B cell (primary cell): ENCODE results near the gene UBE2O. TPM values are rescaled to one million over a fixed set of nuclear protein-coding genes. Genes with fewer than 3 reads are reported as not detected.

Experiments
- ATAC-seq: fragments of 200-7000 bp; cut with Tn5 transposase; one replicate; pipeline ENCODE4 v1.10.0; 2021; ENCODE audit warnings: low read depth, mild to moderate bottlenecking, moderate number of reproducible peaks, moderate library complexity
- CTCF ChIA-PET: fragments of 350-600 bp; sonication (Branson Sonifier 250); formaldehyde crosslinking; loops from one replicate; lab custom pipeline; 2021; ENCODE audit warnings: antibody characterized with exemption, inconsistent platforms; lab: Charles Lee
- POLR2A ChIA-PET: fragments of 350-600 bp; sonication (Branson Sonifier 250); formaldehyde crosslinking; loops from one replicate; lab custom pipeline; 2021; ENCODE audit warnings: antibody characterized with exemption; lab: Charles Lee
- DNase-seq: peaks from one replicate; pipeline ENCODE4 v3.0.0; 2013
- H2AFZ ChIP-seq: 2 replicates; pipeline ENCODE4 v1.6.1; 2012; ENCODE audit warnings: mild to moderate bottlenecking, low read depth, low read length; ENCODE audit not compliant: insufficient read depth, poor library complexity, severe bottlenecking
- H3K27ac ChIP-seq, 2 donors: 1 replicate in 1 of 2; 2 replicates in 1 of 2; pipeline ENCODE4 v1.5.1; 2012 to 2013; ENCODE audit warnings: low read length in 2 of 2, mild to moderate bottlenecking in 2 of 2, moderate library complexity in 1 of 2
- H3K27me3 ChIP-seq, 4 experiments: fragments of 200-600 bp in 1 of 4; sonication (generic) in 1 of 4; replicated peaks in 1 of 4; 1 replicate in 2 of 4; 2 replicates in 2 of 4; pipeline versions ENCODE4 v1.6.1 to v1.7.0; 2013 to 2016; ENCODE audit warnings: low read length in 3 of 4, mild to moderate bottlenecking in 2 of 4, mixed read lengths in 1 of 4, moderate library complexity in 1 of 4; ENCODE audit not compliant: insufficient read depth in 4 of 4, control insufficient read depth in 3 of 4; ENCODE audit errors: control extremely low read depth in 1 of 4
- H3K36me3 ChIP-seq, 2 experiments: replicated peaks in 1 of 2; 1 replicate in 1 of 2; 2 replicates in 1 of 2; pipeline versions ENCODE4 v1.6.1 to v1.7.1; 2013; ENCODE audit warnings: low read length in 1 of 2; ENCODE audit not compliant: insufficient read depth in 2 of 2, control insufficient read depth in 1 of 2; ENCODE audit errors: control extremely low read depth in 1 of 2, extremely low read depth in 1 of 2
- H3K4me1 ChIP-seq, 2 donors: fragments of 200-600 bp in 1 of 2; sonication (generic) in 1 of 2; 1 replicate in 1 of 2; 2 replicates in 1 of 2; pipeline versions ENCODE4 v1.5.1 to v1.6.1; 2013 to 2017; ENCODE audit warnings: low read length in 2 of 2; ENCODE audit not compliant: control insufficient read depth in 2 of 2, insufficient read depth in 2 of 2
- H3K4me2 ChIP-seq: replicated peaks from 2 replicates; pipeline ENCODE3; 2012; ENCODE audit warnings: mild to moderate bottlenecking, low read depth, low read length; ENCODE audit not compliant: poor library complexity, severe bottlenecking
- H3K4me3 ChIP-seq, 5 experiments: fragments of 200-600 bp in 1 of 5; sonication (generic) in 1 of 5; 1 replicate in 3 of 5; 2 replicates in 2 of 5; pipeline versions ENCODE4 v1.5.1 to v1.7.0; 2011 to 2016; ENCODE audit warnings: low read length in 4 of 5, mild to moderate bottlenecking in 4 of 5, low read depth in 2 of 5, control low read depth in 1 of 5, moderate library complexity in 1 of 5; ENCODE audit not compliant: insufficient read depth in 1 of 5; ENCODE audit errors: control extremely low read depth in 1 of 5, extremely low read depth in 1 of 5
- H3K79me2 ChIP-seq: fragments of 200-600 bp; sonication (generic); one replicate; pipeline ENCODE4 v1.6.0; 2016; ENCODE audit warnings: low read length; ENCODE audit not compliant: control insufficient read depth, insufficient read depth
- H3K9ac ChIP-seq: fragments of 200-600 bp; sonication (generic); 2 replicates; pipeline ENCODE4 v1.6.1; 2017; ENCODE audit warnings: mild to moderate bottlenecking, low read length, moderate library complexity
- H3K9me3 ChIP-seq, 3 donors: one replicate each; pipeline versions ENCODE4 v1.6.1 to v1.7.1; 2013; ENCODE audit warnings: low read length in 2 of 3; ENCODE audit not compliant: control insufficient read depth in 2 of 3, insufficient read depth in 1 of 3; ENCODE audit errors: control extremely low read depth in 1 of 3
- H4K20me1 ChIP-seq: 2 replicates; pipeline ENCODE4 v1.6.0; 2012; ENCODE audit warnings: mild to moderate bottlenecking, low read length; ENCODE audit not compliant: insufficient read depth, control insufficient read depth, poor library complexity, severe bottlenecking
- H3K27ac Mint-ChIP-seq: one replicate; pipeline ENCODE4 v1.8.0; 2021; ENCODE audit warnings: mixed read lengths
- H3K27me3 Mint-ChIP-seq: one replicate; pipeline ENCODE4 v1.8.0; 2021; ENCODE audit warnings: mixed read lengths
- H3K4me1 Mint-ChIP-seq: one replicate; pipeline ENCODE4 v1.8.0; 2021; ENCODE audit warnings: mixed read lengths
- H3K4me3 Mint-ChIP-seq: one replicate; pipeline ENCODE4 v1.8.0; 2021; ENCODE audit warnings: mixed read lengths
- H3K9me3 Mint-ChIP-seq: one replicate; pipeline ENCODE4 v1.8.0; 2022; ENCODE audit warnings: mixed read lengths; ENCODE audit not compliant: insufficient read depth
- EZH2 ChIP-seq: IDR thresholded peaks from 2 replicates; pipeline ENCODE4 v1.6.1; 2012; ENCODE audit warnings: borderline replicate concordance, low read depth, mild to moderate bottlenecking, moderate library complexity, low read length; ENCODE audit not compliant: insufficient read depth, poor library complexity, severe bottlenecking
- whole genome bisulfite sequencing: methylation state at CpG from one replicate; pipeline ENCODE4 v1.1.5; 2013; ENCODE audit warnings: missing lambda C conversion rate; ENCODE audit not compliant: insufficient coverage; 5-methylcytosine and 5-hydroxymethylcytosine counted together
- intact Hi-C: fragments of 100-400 bp; cut with micrococcal nuclease; formaldehyde crosslinking; loops from one replicate; pipeline ENCODE4 v1.10.0; 2022
- polyA plus RNA-seq: library from polyadenylated mRNA; depleted of rRNA; stranded (reverse); fragments of >200 nt; gene quantifications from 2 replicates; pipeline ENCODE4 v1.2.3, GENCODE V29; 2012
- total RNA-seq, 2 donors: library from RNA; stranded (reverse); fragments of 120-200 nt in 1 of 2; gene quantifications; 1 replicate in 1 of 2; 2 replicates in 1 of 2; pipeline versions ENCODE4 v1.2.3 to v1.2.4, GENCODE V29; 2013 to 2022
- TF ChIP-seq, protein P1 (sequence below): fragments of 200-600 bp; IDR thresholded peaks from one replicate; pipeline ENCODE4 v1.8.0; 2022; ENCODE audit warnings: antibody characterized with exemption, mild to moderate bottlenecking

Gene UBE2O
- total and polyA plus RNA-seq, 2 donors (not counting 1 experiment from before 2014, with no cell fraction given): 41.3 to 54.0 TPM

DNA sequence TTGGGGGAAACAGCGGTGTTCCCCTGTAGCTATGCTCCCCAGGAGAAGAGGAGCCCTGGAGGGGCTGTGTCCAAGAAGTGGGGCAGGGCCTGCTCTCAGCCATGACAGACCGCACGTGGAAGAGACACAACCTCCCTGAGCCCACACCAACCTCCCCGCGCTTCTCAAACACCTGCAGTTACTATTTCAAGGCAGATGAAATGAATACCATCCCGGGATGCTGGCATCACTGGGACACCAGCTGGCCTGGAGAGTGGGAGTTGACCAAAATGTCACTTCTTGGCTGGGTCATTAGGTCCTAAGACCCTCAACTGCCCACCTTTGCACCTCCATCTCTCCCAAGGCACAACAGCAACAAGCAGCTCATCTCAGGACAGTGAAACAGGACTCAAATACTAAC, 36.5 kb downstream of the UBE2O start:
- ATAC-seq (no peak), DNase-seq (no peak)
- peaks cover 100% of the 10 kb centered on the region for H3K79me2 ChIP-seq
- Mint-ChIP-seq H3K27me3 (no peaks in the 10 kb centered on the region), H3K4me3 (no peak overlapping the region), H3K27ac (no peak overlapping the region), H3K9me3 (no peaks in the 10 kb centered on the region), H3K4me1 (peaks cover 50% of the 10 kb centered on the region)
- ChIA-PET POLR2A (interaction anchor here (0.7 to 1.0 kb wide), 2 partner anchors 15 to 77 kb away, joined by 3 to 4 read pairs; no protein-coding TSS in a partner anchor), CTCF (interaction anchor here (0.8 to 17.6 kb wide), 5 partner anchors 8 to 39 kb away, joined by 3 to 265 read pairs (median 8); partner anchors contain the start of gene UBE2O)
- H3K36me3 ChIP-seq: peaks cover 0 to 26% of the 10 kb centered on the region in 2 experiments
- H3K4me3 ChIP-seq: no peak overlapping the region
- intact Hi-C loops: no loop called here
- no peak overlapping the region for H3K9ac ChIP-seq
- H3K9me3 ChIP-seq: peaks cover 0 to 7% (median 0%) of the 10 kb centered on the region in 3 donors
- peaks cover 47% of the 10 kb centered on the region for H4K20me1 ChIP-seq
- H2AFZ ChIP-seq: no peak overlapping the region
- H3K27me3 ChIP-seq: no peaks in the 10 kb centered on the region
- H3K4me2 ChIP-seq: no peak overlapping the region
- H3K27ac ChIP-seq: no peak overlapping the region
- peaks cover 43 to 47% of the 10 kb centered on the region in 2 donors for H3K4me1 ChIP-seq
- no peak for TF ChIP-seq EZH2
- TF ChIP-seq, protein P1, sequence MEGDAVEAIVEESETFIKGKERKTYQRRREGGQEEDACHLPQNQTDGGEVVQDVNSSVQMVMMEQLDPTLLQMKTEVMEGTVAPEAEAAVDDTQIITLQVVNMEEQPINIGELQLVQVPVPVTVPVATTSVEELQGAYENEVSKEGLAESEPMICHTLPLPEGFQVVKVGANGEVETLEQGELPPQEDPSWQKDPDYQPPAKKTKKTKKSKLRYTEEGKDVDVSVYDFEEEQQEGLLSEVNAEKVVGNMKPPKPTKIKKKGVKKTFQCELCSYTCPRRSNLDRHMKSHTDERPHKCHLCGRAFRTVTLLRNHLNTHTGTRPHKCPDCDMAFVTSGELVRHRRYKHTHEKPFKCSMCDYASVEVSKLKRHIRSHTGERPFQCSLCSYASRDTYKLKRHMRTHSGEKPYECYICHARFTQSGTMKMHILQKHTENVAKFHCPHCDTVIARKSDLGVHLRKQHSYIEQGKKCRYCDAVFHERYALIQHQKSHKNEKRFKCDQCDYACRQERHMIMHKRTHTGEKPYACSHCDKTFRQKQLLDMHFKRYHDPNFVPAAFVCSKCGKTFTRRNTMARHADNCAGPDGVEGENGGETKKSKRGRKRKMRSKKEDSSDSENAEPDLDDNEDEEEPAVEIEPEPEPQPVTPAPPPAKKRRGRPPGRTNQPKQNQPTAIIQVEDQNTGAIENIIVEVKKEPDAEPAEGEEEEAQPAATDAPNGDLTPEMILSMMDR: no peak
- 100% methylated on average over 6 of the region's 6 CpGs for WGBS

DNA sequence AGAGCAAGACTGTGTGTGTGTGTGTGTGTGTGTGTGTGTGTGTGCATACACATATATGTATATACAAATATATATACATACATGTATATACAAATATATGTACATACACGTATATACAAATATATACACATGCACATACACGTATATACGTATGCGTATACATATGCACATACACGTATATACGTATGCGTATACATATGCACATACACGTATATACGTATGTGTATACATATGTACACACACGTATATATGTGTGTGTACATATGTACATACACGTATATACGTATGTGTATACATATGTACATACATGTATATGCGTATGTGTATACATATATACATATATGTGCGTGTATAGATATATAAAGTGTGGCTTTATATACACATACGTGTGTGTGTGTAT, 37.2 kb downstream of the UBE2O start:
- DNase-seq (no peak), ATAC-seq (no peak)
- Histone ChIP-seq H4K20me1 (peaks cover 47% of the 10 kb centered on the region), H3K4me2 (no peak overlapping the region), H2AFZ (no peak overlapping the region), H3K79me2 (peaks cover 99% of the 10 kb centered on the region), H3K9me3 (peaks cover 0 to 5% (median 0%) of the 10 kb centered on the region in 3 donors), H3K36me3 (peaks cover 0 to 26% of the 10 kb centered on the region in 2 experiments), H3K4me3 (no peak overlapping the region), H3K27ac (no peak overlapping the region), H3K27me3 (no peaks in the 10 kb centered on the region), H3K9ac (no peak overlapping the region), H3K4me1 (peaks cover 41 to 45% of the 10 kb centered on the region in 2 donors)
- no CpG with 5 or more reads among the region's 15 CpGs for WGBS
- Mint-ChIP-seq H3K4me3 (no peak overlapping the region), H3K27ac (no peak overlapping the region), H3K9me3 (no peaks in the 10 kb centered on the region), H3K4me1 (peaks cover 44% of the 10 kb centered on the region), H3K27me3 (no peaks in the 10 kb centered on the region)
- intact Hi-C loops: no loop called here
- no peak for TF ChIP-seq EZH2
- TF ChIP-seq, protein P1: no peak
- ChIA-PET POLR2A (interaction anchor here (1.0 kb wide), 1 partner anchor 15 kb away, joined by 4 read pairs; no protein-coding TSS in a partner anchor), CTCF (interaction anchor here (1.3 to 17.6 kb wide), 4 partner anchors 12 to 40 kb away, joined by 4 to 265 read pairs (median 8); partner anchors contain the start of gene UBE2O)
